A673 (cell line): Measurements from ENCODE around the gene SAA1.
"Not testable (repeated sequence)": the region's sequence is repeated elsewhere in the genome, so short reads cannot be mapped to it uniquely, and the experiment has no call there.

Experiments used
- EZH2 ChIP-seq: fragments of 200-600 bp; sonication (generic); IDR thresholded peaks from 2 replicates; pipeline ENCODE4 v1.6.1; 2017; ENCODE audit warnings: borderline replicate concordance, low read depth, mild to moderate bottlenecking, mixed read lengths, antibody characterized with exemption, low read length; ENCODE audit not compliant: poor library complexity, severe bottlenecking
- TF ChIP-seq, protein P1 (sequence below): fragments of 300-800, 200-600 bp; sonication (generic); conservative IDR thresholded peaks from 2 replicates; pipeline ENCODE4 v1.5.1; 2017; ENCODE audit warnings: low read depth, mild to moderate bottlenecking, antibody characterized with exemption, low read length, moderate library complexity, mixed read lengths

DNA sequence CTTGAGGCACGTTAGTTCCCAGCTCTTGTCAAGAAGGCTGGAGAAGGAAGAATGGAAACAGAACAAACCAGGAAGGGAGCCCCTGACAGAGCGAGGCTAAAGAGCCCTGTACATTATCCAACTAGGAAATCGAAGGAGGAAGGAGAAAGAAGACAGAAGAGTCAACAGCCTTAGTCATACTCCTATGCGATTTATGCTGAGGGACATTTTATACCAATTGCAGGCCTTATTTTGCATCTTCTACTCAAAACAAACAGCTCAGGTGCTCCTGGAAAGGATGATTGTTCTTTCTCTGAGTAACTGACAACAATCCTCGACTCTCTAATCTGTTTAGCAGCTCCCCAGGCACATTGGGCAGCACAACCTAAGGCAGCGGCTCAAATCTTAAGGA, 18.9 kb upstream of the SAA1 start:
- TF ChIP-seq, protein P1, sequence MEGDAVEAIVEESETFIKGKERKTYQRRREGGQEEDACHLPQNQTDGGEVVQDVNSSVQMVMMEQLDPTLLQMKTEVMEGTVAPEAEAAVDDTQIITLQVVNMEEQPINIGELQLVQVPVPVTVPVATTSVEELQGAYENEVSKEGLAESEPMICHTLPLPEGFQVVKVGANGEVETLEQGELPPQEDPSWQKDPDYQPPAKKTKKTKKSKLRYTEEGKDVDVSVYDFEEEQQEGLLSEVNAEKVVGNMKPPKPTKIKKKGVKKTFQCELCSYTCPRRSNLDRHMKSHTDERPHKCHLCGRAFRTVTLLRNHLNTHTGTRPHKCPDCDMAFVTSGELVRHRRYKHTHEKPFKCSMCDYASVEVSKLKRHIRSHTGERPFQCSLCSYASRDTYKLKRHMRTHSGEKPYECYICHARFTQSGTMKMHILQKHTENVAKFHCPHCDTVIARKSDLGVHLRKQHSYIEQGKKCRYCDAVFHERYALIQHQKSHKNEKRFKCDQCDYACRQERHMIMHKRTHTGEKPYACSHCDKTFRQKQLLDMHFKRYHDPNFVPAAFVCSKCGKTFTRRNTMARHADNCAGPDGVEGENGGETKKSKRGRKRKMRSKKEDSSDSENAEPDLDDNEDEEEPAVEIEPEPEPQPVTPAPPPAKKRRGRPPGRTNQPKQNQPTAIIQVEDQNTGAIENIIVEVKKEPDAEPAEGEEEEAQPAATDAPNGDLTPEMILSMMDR = not testable (repeated sequence)
- TF ChIP-seq EZH2 = not testable (repeated sequence)
